NB4 (cell line): ENCODE data around the gene GALNT17.

Experiments used
- POLR2A ChIP-seq: IDR thresholded peaks from 2 replicates; pipeline ENCODE4 v1.6.1; 2011; ENCODE audit warnings: mild to moderate bottlenecking; ENCODE audit not compliant: insufficient read length; ENCODE audit errors: extremely low read depth
- TF ChIP-seq, protein P1 (sequence below): IDR thresholded peaks from one replicate; pipeline ENCODE4 v1.5.1; 2012; ENCODE audit warnings: low read depth, low read length

DNA sequence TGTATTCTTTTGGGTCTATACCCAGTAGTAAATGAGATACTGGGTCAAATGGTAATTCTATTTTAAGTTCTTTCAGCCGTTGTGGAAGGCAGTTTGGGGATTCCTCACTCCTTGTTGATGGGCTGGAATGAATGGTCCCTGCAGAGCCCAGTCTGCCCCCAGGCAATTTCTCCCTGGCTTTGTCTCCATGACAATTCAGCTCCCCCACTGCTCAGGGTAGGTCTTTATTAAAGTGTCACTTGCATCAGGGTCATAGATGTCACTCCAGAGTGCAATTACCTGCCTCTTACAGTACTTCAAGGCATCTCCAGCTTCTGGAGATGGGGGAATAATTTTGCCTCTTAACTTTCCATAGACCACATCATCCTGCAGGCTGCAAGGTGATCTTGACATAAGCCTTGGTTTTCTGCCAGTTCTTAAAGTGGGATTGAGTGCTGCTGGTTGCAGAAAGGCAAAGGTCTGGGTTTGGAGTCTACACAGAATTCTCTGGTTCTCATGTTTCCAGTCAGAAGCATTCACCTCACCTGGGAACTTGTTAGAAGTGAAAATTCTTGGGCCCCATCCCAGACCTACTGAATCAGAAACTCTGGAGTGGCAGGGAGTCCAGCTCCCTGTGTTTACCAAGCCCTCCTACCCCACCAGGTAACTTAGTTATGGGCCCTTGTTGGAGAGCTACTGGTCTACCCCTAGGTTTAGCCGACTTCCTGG is 442.4 kb downstream of the GALNT17 start:
- TF ChIP-seq, protein P1, sequence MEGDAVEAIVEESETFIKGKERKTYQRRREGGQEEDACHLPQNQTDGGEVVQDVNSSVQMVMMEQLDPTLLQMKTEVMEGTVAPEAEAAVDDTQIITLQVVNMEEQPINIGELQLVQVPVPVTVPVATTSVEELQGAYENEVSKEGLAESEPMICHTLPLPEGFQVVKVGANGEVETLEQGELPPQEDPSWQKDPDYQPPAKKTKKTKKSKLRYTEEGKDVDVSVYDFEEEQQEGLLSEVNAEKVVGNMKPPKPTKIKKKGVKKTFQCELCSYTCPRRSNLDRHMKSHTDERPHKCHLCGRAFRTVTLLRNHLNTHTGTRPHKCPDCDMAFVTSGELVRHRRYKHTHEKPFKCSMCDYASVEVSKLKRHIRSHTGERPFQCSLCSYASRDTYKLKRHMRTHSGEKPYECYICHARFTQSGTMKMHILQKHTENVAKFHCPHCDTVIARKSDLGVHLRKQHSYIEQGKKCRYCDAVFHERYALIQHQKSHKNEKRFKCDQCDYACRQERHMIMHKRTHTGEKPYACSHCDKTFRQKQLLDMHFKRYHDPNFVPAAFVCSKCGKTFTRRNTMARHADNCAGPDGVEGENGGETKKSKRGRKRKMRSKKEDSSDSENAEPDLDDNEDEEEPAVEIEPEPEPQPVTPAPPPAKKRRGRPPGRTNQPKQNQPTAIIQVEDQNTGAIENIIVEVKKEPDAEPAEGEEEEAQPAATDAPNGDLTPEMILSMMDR, result no peak
- no peak for TF ChIP-seq POLR2A
